GM12873 (cell line): Measurements from ENCODE around the gene RPTOR.

Experiments
- CTCF ChIP-seq: IDR thresholded peaks from 2 replicates; pipeline ENCODE4 v1.5.1; 2012; ENCODE audit warnings: low read depth, mild to moderate bottlenecking, moderate library complexity, low read length, control low read depth; ENCODE audit not compliant: insufficient read depth; ENCODE audit errors: missing control alignments

Gene RPTOR

DNA sequence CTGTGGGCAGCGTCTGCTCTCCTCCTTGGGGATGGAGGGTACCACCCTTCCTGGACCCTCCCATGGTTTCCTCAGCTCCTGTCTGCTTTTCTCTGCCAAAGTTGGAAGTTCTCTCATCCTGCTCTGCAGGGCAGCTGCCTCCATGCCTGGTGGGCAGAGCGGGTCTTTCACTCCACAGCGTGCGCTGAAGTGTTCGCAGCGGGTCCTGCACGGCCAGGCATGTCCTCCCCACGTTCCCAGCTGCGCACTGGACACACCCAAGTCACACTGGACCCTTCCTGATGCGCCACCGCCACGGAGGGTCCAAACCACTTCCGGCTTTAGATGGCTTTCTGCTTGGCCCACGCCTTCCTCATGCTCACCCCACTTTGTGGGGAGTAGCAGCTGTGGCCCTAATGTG lies 34.5 kb upstream of the RPTOR start:
- no peak for TF ChIP-seq CTCF

GRCh38 chr17:80510772-80511171 lies 33.9 kb upstream of the RPTOR start:
- no peak for TF ChIP-seq CTCF

DNA sequence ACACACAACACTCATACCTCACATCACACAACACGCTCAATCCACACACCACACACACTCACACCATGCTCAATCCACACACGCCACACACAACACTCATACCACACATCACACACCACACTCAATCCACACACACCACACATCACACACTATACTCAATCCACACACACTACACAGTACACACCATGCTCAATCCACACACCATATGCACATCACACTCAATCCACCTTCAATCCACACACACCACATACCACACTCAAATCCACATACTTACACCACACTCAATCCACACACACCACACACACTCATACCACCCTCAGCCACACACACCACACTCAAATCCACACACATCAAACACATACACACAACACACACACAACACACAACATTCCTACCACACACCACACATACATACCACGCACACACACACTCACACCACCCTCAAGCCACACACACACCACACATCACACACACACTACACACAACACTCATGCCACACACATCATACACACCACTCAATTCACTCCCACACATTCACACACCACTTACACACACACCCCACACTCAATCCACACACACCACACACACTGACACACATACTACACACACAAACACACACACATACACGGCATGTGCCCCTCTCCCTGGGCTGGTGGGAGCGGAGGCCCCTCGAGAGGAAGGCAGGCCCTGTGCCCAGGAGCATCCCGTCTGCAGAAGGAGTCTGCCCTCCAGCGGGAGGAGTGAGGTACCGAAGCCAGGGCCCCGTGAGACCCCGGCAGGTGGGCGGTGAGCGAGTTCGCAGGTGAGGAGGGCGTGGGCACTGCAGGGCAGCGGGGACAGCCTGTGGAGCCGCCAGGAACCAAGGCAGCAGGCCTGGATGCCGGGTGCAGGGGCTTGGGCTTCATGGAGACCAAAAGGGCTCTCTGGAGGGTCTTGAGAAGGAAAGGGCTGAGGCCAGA lies 33.1 kb upstream of the RPTOR start:
- TF ChIP-seq CTCF: no peak

- TF ChIP-seq CTCF: no peak
These were observed 32.4 kb upstream of the RPTOR start for GRCh38 chr17:80512233-80512632.

DNA sequence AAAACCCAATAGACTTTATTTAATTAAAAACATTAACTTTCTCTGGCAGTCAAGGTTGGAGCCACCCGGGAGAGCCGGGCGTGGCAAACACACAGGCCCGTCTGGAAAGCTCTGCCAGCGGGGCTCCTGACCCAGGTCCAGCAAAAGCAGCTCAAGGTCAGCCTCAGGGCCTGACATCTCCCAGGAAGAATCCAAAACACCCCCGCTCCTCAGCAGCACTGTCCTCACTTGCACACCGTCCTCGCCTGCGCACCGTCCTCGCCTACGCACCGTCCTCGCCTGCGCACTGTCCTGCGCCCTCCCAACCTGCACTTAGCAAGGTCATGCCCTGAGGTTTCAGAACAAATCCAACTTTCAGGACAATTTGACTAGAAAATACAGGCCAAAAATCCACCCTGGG lies 31.4 kb upstream of the RPTOR start:
- no peak for TF ChIP-seq CTCF

- no peak for TF ChIP-seq CTCF
These were observed 30.7 kb upstream of the RPTOR start for GRCh38 chr17:80513892-80514291.

DNA sequence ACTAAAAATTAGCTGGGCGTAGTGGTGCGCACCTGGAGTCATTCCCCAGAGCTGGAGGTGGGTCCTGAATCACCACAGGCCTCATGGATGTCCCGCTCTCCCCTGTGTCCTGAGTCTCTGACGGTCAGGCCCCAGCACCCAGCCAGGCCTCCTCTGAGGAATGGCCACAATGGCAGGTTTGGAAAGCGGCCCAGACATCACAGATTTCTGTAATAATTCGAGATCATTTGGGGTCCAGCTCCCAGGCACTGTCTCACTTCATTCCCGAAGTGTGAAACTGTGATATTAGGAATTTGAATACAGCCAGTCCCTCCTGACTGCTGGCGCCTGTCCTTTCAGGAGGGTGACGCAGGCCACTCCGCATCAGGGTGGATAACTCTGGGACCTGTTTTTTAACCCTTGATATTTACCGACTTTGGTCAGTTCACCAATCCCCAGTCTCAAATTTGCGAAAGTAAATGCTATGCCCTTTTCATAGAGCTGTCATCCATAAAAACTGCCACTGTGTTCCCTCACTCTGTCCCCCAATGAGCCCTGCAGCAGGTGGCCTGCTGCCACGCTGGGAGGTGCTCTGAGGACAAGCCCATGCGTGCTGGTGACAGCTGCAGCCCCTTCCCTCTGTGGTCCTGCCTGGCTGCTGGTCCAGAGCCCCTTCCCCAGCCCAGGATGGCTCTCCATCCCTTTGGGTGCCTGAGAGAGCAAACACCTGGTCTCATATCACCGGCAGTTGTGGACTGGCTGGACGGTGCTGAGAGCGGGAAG lies 28.3 kb upstream of the RPTOR start:
- no peak for TF ChIP-seq CTCF
